IPS-NIHi7 (cell line): ENCODE data around the gene SH3PXD2B.
A peak's percentile ranks its signal among the peaks of the same experiment; 100 is the strongest.
"Not testable (repeated sequence)": the region's sequence is repeated elsewhere in the genome, so short reads cannot be mapped to it uniquely, and the experiment has no call there.

Source experiments
- DNase-seq: peaks from one replicate; pipeline ENCODE4 v3.0.0; 2012; ENCODE audit warnings: mixed read lengths; ENCODE audit errors: extremely low spot score

Gene SH3PXD2B

GRCh38 chr5:172485511-172486202, 31.3 kb upstream of the SH3PXD2B start:
- DNase-seq = no peak

- DNase-seq = no peak
These were observed 30.3 kb upstream of the SH3PXD2B start for GRCh38 chr5:172484664-172485063.

GRCh38 chr5:172482156-172483020, 28.1 kb upstream of the SH3PXD2B start:
- DNase-seq = no peak

- DNase-seq = no peak
These were observed 26.9 kb upstream of the SH3PXD2B start for GRCh38 chr5:172481011-172481800.

- no peak for DNase-seq
These were observed 25.4 kb upstream of the SH3PXD2B start for GRCh38 chr5:172479784-172480115.

GRCh38 chr5:172479034-172479783, 24.9 kb upstream of the SH3PXD2B start:
- peak; percentile 92 for DNase-seq

- not testable (repeated sequence) for DNase-seq
These were observed 24.3 kb upstream of the SH3PXD2B start for GRCh38 chr5:172478695-172479033.

- no peak for DNase-seq
These were observed 23.9 kb upstream of the SH3PXD2B start for GRCh38 chr5:172478256-172478655.

- no peak for DNase-seq
These were observed 23.1 kb upstream of the SH3PXD2B start for GRCh38 chr5:172477466-172477865.

GRCh38 chr5:172474293-172474692, 20.0 kb upstream of the SH3PXD2B start:
- no peak for DNase-seq

- no peak for DNase-seq
These were observed 19.1 kb upstream of the SH3PXD2B start for GRCh38 chr5:172473427-172473826.

GRCh38 chr5:172469697-172470096, 15.4 kb upstream of the SH3PXD2B start:
- no peak for DNase-seq

- DNase-seq = no peak
These were observed 11.7 kb upstream of the SH3PXD2B start for GRCh38 chr5:172466062-172466461.

- no peak for DNase-seq
These were observed 8.7 kb upstream of the SH3PXD2B start for GRCh38 chr5:172463031-172463430.

GRCh38 chr5:172459783-172460165, 5.4 kb upstream of the SH3PXD2B start:
- DNase-seq = no peak

- no peak for DNase-seq
These were observed 4.9 kb upstream of the SH3PXD2B start for GRCh38 chr5:172458976-172459782.

GRCh38 chr5:172456076-172456722, 1.9 kb upstream of the SH3PXD2B start:
- DNase-seq = no peak

GRCh38 chr5:172455511-172456061, 1.3 kb upstream of the SH3PXD2B start:
- DNase-seq = no peak

GRCh38 chr5:172455087-172455381, 709 bp upstream of the SH3PXD2B start:
- no peak for DNase-seq

- DNase-seq = peak; percentile 57
These were observed 353 bp downstream of the SH3PXD2B start for GRCh38 chr5:172453986-172454357.
